Midbrain (tissue), 1 donor: ENCODE measurements around the gene CHCHD1.
"Not testable (repeated sequence)": the region's sequence is repeated elsewhere in the genome, so short reads cannot be mapped to it uniquely, and the experiment has no call there.

ENCODE experiments used
- DNase-seq: peaks from one replicate; lab custom pipeline; 2025; lab: John Stamatoyannopoulos, UW

Gene CHCHD1

GRCh38 chr10:73791871-73792400 is 10.1 kb downstream of the CHCHD1 start:
- no peak for DNase-seq

- no peak for DNase-seq
Observed at GRCh38 chr10:73793456-73793855, 11.6 kb downstream of the CHCHD1 start.

- not testable (repeated sequence) for DNase-seq
Observed at GRCh38 chr10:73795491-73795890, 13.6 kb downstream of the CHCHD1 start.

GRCh38 chr10:73796035-73796434 is 14.2 kb downstream of the CHCHD1 start:
- DNase-seq = not testable (repeated sequence)

GRCh38 chr10:73796766-73797165 is 14.9 kb downstream of the CHCHD1 start:
- no peak for DNase-seq

GRCh38 chr10:73797324-73798025 is 15.6 kb downstream of the CHCHD1 start:
- no peak for DNase-seq

GRCh38 chr10:73798087-73798486 is 16.2 kb downstream of the CHCHD1 start:
- DNase-seq = no peak

- DNase-seq = no peak
Observed at GRCh38 chr10:73798927-73799560, 17.2 kb downstream of the CHCHD1 start.

GRCh38 chr10:73799899-73800559 is 18.2 kb downstream of the CHCHD1 start:
- DNase-seq = no peak

- DNase-seq = no peak
Observed at GRCh38 chr10:73800560-73801252, 18.9 kb downstream of the CHCHD1 start.

- no peak for DNase-seq
Observed at GRCh38 chr10:73801253-73801590, 19.4 kb downstream of the CHCHD1 start.

- no peak for DNase-seq
Observed at GRCh38 chr10:73802276-73802991, 20.6 kb downstream of the CHCHD1 start.

- no peak for DNase-seq
Observed at GRCh38 chr10:73803680-73804286, 21.9 kb downstream of the CHCHD1 start.

GRCh38 chr10:73806176-73806950 is 24.5 kb downstream of the CHCHD1 start:
- DNase-seq = no peak

GRCh38 chr10:73807471-73807870 is 25.6 kb downstream of the CHCHD1 start:
- DNase-seq = no peak

- no peak for DNase-seq
Observed at GRCh38 chr10:73808021-73808815, 26.4 kb downstream of the CHCHD1 start.

GRCh38 chr10:73809061-73809818 is 27.4 kb downstream of the CHCHD1 start:
- no peak for DNase-seq

- DNase-seq = no peak
Observed at GRCh38 chr10:73810358-73810734, 28.5 kb downstream of the CHCHD1 start.
